Uterus (tissue), 4 donors: ENCODE results near the gene HLTF. TPM values are rescaled to one million over a fixed set of nuclear protein-coding genes. Genes with fewer than 3 reads are reported as not detected.

Experiments
- DNase-seq, 2 donors: peaks; one replicate each; pipeline ENCODE4 v3.0.0-alpha.2; 2019 to 2020
- H3K27ac ChIP-seq, 2 donors: fragments of 200-600 bp; sonication (generic); 1 replicate in 1 of 2; 2 replicates in 1 of 2; pipeline ENCODE4 v1.5.1; 2016 to 2018
- H3K27me3 ChIP-seq, 2 donors: fragments of 200-600 bp; sonication (generic); one replicate each; pipeline ENCODE4 v1.5.1; 2018 to 2019; ENCODE audit warnings: control low read depth in 1 of 2
- H3K36me3 ChIP-seq, 2 donors: fragments of 200-600 bp; sonication (generic); one replicate each; pipeline ENCODE4 v1.5.1; 2019; ENCODE audit warnings: control low read depth in 1 of 2
- H3K4me1 ChIP-seq, 2 donors: fragments of 200-600 bp; sonication (generic); one replicate each; pipeline ENCODE4 v1.5.1; 2018 to 2019; ENCODE audit warnings: control low read depth in 1 of 2
- H3K4me3 ChIP-seq, 2 donors: fragments of 200-600 bp; sonication (generic); 1 replicate in 1 of 2; 2 replicates in 1 of 2; pipeline ENCODE4 v1.5.1; 2018 to 2019; ENCODE audit warnings: mild to moderate bottlenecking in 1 of 2
- H3K9me3 ChIP-seq, 2 donors: fragments of 200-600 bp; sonication (generic); one replicate each; pipeline ENCODE4 v1.5.1; 2019; ENCODE audit warnings: control low read depth in 1 of 2
- POLR2A ChIP-seq, 2 donors: fragments of 450-650 bp; IDR thresholded peaks; one replicate each; pipeline ENCODE4 v1.6.1; 2016; ENCODE audit warnings: antibody characterized with exemption in 2 of 2, mild to moderate bottlenecking in 1 of 2, moderate library complexity in 1 of 2
- intact Hi-C: fragments of 100-400 bp; cut with DNase I; formaldehyde crosslinking; loops from one replicate; pipeline ENCODE4 v1.15.1; 2023; ENCODE audit warnings: low total_unique reads
- total RNA-seq, 4 donors: library from RNA; depleted of rRNA in 3 of 4; stranded (reverse); fragments of >200 nt in 3 of 4; gene quantifications; one replicate each; pipeline versions ENCODE4 v1.1.0 to v1.2.4, GENCODE V29; 2014 to 2023
- TF ChIP-seq, protein P1 (sequence below), 4 experiments: fragments of 200-600 bp in 2 of 4; fragments of 450-650 bp in 2 of 4; sonication (generic) in 2 of 4; IDR thresholded peaks; one replicate each; pipeline ENCODE4 v1.5.1; 2016 to 2019; ENCODE audit warnings: antibody characterized with exemption in 4 of 4, mild to moderate bottlenecking in 2 of 4, moderate library complexity in 1 of 4
- donor health status: DM: yes; HTN: yes; CAD: no.

HLTF gene
- total RNA-seq, 4 donors from 2014 or later, result 21.5 to 80.1 (median 38.0) TPM

DNA sequence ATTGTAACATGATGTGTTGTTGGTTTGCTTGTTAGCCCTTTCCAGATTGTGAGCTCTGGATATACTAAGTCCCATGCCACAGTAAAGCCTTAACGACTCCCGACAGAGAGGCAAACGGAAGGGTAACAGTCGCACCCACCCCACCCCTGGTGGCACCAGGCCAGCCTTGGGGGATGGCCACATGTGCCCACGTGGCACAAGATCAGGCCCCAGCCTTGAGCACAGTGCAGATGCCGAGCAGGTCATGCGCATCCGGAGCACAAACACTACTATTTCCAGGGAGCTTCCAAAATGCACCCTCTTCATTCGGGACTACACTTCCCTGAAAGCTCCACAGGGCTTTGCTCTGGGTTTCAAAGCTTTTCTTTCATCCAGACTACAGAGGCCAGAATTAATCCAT is 32.4 kb upstream of the HLTF start:
- Histone ChIP-seq H3K27me3 (no peaks in the 10 kb centered on the region), H3K36me3 (no peaks in the 10 kb centered on the region), H3K4me1 (no peaks in the 10 kb centered on the region), H3K27ac (no peak overlapping the region), H3K9me3 (no peaks in the 10 kb centered on the region), H3K4me3 (no peak overlapping the region)
- TF ChIP-seq, protein P1, sequence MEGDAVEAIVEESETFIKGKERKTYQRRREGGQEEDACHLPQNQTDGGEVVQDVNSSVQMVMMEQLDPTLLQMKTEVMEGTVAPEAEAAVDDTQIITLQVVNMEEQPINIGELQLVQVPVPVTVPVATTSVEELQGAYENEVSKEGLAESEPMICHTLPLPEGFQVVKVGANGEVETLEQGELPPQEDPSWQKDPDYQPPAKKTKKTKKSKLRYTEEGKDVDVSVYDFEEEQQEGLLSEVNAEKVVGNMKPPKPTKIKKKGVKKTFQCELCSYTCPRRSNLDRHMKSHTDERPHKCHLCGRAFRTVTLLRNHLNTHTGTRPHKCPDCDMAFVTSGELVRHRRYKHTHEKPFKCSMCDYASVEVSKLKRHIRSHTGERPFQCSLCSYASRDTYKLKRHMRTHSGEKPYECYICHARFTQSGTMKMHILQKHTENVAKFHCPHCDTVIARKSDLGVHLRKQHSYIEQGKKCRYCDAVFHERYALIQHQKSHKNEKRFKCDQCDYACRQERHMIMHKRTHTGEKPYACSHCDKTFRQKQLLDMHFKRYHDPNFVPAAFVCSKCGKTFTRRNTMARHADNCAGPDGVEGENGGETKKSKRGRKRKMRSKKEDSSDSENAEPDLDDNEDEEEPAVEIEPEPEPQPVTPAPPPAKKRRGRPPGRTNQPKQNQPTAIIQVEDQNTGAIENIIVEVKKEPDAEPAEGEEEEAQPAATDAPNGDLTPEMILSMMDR (IDR thresholded peaks at IDR 0.05), result no peak
- TF ChIP-seq POLR2A (IDR thresholded peaks at IDR 0.05), result no peak
- no peak for DNase-seq
- intact Hi-C loops, result loop anchor here (5.0 kb wide), 1 partner anchor 154 kb away; no protein-coding TSS in a partner anchor

DNA sequence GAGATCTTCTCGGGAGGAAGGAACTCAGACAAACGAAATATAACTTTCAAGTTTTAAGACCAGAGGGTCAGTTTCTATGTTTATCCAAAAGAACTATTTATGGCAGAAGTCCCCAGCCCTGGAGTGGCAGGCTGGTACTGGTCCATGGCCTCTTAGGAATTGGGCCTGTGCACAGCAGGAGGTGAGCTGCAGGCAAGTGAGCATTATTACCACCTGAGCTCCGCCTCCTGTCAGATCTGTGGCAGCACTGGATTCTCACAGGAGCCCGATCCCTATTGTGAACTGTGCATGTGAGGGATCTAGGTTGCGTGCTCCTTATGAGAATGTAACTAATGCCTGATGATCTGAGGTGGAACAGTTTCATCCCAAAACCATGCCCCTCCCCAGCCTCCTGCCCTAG is 28.8 kb upstream of the HLTF start:
- no peaks in the 10 kb centered on the region for H3K27me3 ChIP-seq
- H3K9me3 ChIP-seq, result no peaks in the 10 kb centered on the region
- no peak for DNase-seq
- intact Hi-C loops, result loop anchor here (5.0 kb wide), 1 partner anchor 157 kb away; no protein-coding TSS in a partner anchor
- no peak overlapping the region for H3K4me3 ChIP-seq
- no peak overlapping the region for H3K27ac ChIP-seq
- no peaks in the 10 kb centered on the region for H3K36me3 ChIP-seq
- no peak for TF ChIP-seq POLR2A (IDR thresholded peaks at IDR 0.05)
- TF ChIP-seq, protein P1 (IDR thresholded peaks at IDR 0.05), result no peak
- no peaks in the 10 kb centered on the region for H3K4me1 ChIP-seq

DNA sequence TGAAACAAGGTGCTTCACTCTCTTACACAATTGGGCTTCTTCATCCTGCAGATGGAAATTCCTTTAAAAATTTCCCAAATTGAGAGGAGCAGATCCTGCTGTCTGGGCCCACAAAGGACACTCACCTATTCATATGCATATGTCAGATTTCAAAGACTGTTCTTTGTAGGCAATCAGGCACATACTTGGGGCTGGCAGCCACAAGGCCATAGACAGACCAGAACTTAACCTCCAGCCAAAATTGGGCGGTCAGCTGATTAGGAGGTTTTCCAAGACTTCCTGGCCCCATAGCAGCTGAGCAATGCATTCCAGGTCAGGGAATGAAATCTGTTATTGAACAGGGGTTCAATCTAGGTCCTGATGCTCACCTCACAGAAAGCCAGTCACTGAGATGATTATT is 28.1 kb upstream of the HLTF start:
- Histone ChIP-seq H3K4me1 (no peaks in the 10 kb centered on the region), H3K4me3 (no peak overlapping the region), H3K36me3 (no peaks in the 10 kb centered on the region), H3K27ac (no peak overlapping the region), H3K27me3 (no peaks in the 10 kb centered on the region), H3K9me3 (no peaks in the 10 kb centered on the region)
- TF ChIP-seq, protein P1 (IDR thresholded peaks at IDR 0.05), result no peak
- TF ChIP-seq POLR2A (IDR thresholded peaks at IDR 0.05), result no peak
- no peak for DNase-seq
- intact Hi-C loops, result no loop called here

DNA sequence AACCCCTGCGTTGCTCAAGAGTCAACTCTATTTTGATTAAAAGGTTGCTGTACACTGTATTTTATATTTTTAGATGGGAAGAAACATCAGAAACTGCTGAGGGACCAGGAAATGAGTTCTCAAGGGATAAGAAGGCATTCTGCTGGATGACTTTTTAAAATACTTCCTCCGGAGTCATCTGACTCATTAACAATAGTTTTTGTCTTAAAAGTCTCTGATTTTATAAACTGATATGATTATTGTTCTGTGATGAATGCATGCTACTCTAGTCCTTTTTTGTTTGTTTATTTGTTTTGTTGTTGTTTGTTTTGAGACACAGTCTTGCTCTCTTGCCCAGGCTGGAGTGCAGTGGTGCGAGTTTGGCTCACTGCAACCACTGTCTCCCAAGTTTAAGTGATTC is 18.2 kb upstream of the HLTF start:
- intact Hi-C loops, result no loop called here
- no peak overlapping the region for H3K4me3 ChIP-seq
- TF ChIP-seq POLR2A (IDR thresholded peaks at IDR 0.05), result no peak
- TF ChIP-seq, protein P1 (IDR thresholded peaks at IDR 0.05), result no peak
- no peaks in the 10 kb centered on the region for H3K36me3 ChIP-seq
- H3K27me3 ChIP-seq, result no peaks in the 10 kb centered on the region
- no peaks in the 10 kb centered on the region for H3K4me1 ChIP-seq
- H3K27ac ChIP-seq, result no peak overlapping the region
- DNase-seq, result no peak
- H3K9me3 ChIP-seq, result no peaks in the 10 kb centered on the region

DNA sequence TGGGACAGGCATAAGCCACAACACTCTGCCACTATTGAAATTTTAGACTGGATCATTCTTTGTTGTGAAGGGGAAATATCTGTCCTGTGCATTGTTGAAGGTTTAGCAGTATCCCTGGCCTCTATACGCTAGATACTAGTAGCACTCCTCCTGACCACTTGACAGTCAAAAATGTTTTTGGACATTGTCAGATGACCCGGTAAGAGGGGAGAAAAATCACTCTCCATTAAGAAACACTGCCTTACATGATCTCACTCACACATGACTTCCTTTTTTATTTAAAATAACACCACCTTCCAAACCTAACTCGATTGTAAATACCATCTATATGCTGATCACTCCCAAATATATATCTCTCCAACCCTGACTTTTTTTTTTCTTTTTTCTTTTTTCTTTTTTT is 15.3 kb upstream of the HLTF start:
- Histone ChIP-seq H3K27ac (no peak overlapping the region), H3K27me3 (no peaks in the 10 kb centered on the region), H3K9me3 (no peaks in the 10 kb centered on the region), H3K4me1 (no peaks in the 10 kb centered on the region), H3K4me3 (no peak overlapping the region), H3K36me3 (no peaks in the 10 kb centered on the region)
- intact Hi-C loops, result no loop called here
- TF ChIP-seq, protein P1 (IDR thresholded peaks at IDR 0.05), result no peak
- TF ChIP-seq POLR2A (IDR thresholded peaks at IDR 0.05), result no peak
- DNase-seq, result no peak
